BLaER1 treated with 17β-estradiol and CSF1 and Interleukin-3, amounts not matched to agents 10 nM and 100 nM (cell line): ENCODE data around the gene FREY1.

Source experiments
- H3K27ac ChIP-seq, 11 experiments: shearing (Covaris generic); formaldehyde crosslinking; 2 replicates each; pipeline ENCODE4 v1.8.1; 2022
- H3K27me3 ChIP-seq, 11 experiments: shearing (Covaris generic); formaldehyde crosslinking; 2 replicates each; pipeline ENCODE4 v1.8.1; 2022
- H3K36me3 ChIP-seq, 11 experiments: shearing (Covaris generic); formaldehyde crosslinking; 2 replicates each; pipeline ENCODE4 v1.8.1; 2022
- H3K4me1 ChIP-seq, 10 experiments: shearing (Covaris generic); formaldehyde crosslinking; 2 replicates each; pipeline ENCODE4 v1.8.1; 2022
- H3K4me2 ChIP-seq, 11 experiments: shearing (Covaris generic); formaldehyde crosslinking; 2 replicates each; pipeline ENCODE4 v1.8.1; 2022
- H3K4me3 ChIP-seq, 10 experiments: shearing (Covaris generic); formaldehyde crosslinking; 2 replicates each; pipeline ENCODE4 v1.8.1; 2022
- H3K9ac ChIP-seq, 11 experiments: shearing (Covaris generic); formaldehyde crosslinking; 2 replicates each; pipeline ENCODE4 v1.8.1; 2022
- H3K9me3 ChIP-seq, 11 experiments: shearing (Covaris generic); formaldehyde crosslinking; replicated peaks in 1 of 11; 2 replicates each; pipeline ENCODE4 v1.8.1; 2022
- H4K20me1 ChIP-seq, 11 experiments: shearing (Covaris generic); formaldehyde crosslinking; 2 replicates each; pipeline ENCODE4 v1.8.1; 2022
- Cebpa-rat ChIP-seq, 11 experiments: shearing (Covaris generic); IDR thresholded peaks; 2 replicates each; pipeline ENCODE4 v1.8.1; 2022

FREY1 gene

DNA sequence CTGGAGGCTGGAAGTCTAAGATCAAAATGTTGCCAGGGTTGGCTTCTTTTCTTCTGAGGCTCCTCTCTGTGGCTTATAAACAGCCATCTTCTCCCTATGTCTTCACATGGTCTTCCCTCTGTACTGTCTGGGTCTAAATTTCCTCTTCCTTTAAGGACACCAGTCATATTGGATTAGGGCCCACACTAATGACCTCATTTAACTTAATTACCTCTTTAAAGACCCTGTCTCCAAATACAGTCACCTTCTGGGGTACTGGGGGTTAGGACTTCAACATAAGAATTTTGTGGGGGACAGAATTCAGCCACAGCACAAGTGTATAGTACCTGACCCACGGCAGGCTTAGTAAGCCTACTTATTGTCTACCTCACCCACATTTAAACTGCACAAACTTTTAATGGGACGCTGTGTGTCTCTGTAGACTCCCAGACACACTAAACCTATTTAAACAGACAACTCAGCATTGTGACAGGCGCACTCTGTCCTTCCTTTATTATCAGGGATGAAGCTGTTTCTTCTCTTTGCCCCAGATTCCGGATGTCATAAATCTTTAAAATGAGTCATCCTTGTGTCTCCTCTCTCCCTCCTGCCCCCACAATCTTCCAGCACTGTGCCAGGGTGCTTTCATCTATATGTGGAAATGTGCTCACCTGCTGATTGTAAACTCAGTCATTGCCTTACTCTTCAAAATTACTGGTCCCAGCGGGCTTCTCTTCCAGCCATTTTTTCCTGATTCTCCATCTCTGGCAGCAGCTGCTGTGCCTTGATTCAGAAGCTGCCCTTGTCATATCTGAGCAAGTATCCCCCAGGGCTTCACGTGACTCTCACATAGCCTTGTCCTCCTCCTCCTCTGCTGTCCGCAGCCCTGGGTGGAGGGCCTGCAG, 27.0 kb downstream of the FREY1 start:
- H3K4me3 ChIP-seq: no peak overlapping the region
- H3K9me3 ChIP-seq: no peaks in the 10 kb centered on the region
- H4K20me1 ChIP-seq: peaks cover 0 to 83% (median 54%) of the 10 kb centered on the region in 11 experiments; a peak in 20 of 22 replicates
- H3K9ac ChIP-seq: no peak overlapping the region
- H3K27me3 ChIP-seq: no peaks in the 10 kb centered on the region
- H3K4me2 ChIP-seq: peak overlapping the region in 2 of 11 experiments; percentile 22 to 26; a peak in 2 of 22 replicates
- H3K27ac ChIP-seq: no peak overlapping the region
- no peak for TF ChIP-seq Cebpa-rat (IDR thresholded peaks at IDR 0.05)
- H3K4me1 ChIP-seq: peaks cover 0 to 14% (median 2%) of the 10 kb centered on the region in 10 experiments; a peak in 4 of 20 replicates
- H3K36me3 ChIP-seq: peaks cover 45 to 76% (median 62%) of the 10 kb centered on the region in 11 experiments

DNA sequence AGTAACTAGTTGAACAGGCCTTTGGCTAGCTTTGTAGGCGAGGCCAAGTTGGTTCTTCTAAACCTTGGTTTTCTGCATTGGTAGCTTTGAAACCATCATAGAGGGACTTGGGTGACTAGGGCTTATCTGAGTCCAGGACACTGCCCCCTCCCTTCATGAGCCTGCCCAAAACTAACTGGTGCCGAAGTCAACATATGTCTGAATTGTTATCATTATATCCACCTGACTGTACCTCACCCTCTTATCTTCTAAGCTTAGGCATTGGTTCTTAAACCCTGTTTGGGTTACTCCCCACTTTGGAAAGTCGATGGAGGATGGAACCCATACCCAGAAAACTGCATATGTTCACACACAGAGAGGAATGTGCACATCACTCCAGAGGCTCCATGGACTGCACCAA, 29.2 kb downstream of the FREY1 start:
- Histone ChIP-seq H3K4me1 (peaks cover 3 to 21% (median 6%) of the 10 kb centered on the region in 10 experiments), H3K27ac (no peak overlapping the region), H3K9me3 (no peaks in the 10 kb centered on the region), H3K4me2 (no peak overlapping the region), H3K9ac (no peak overlapping the region), H3K4me3 (no peak overlapping the region), H3K36me3 (peaks cover 58 to 98% (median 81%) of the 10 kb centered on the region in 11 experiments), H4K20me1 (peaks cover 0 to 69% (median 36%) of the 10 kb centered on the region in 11 experiments; a peak in 19 of 22 replicates), H3K27me3 (no peaks in the 10 kb centered on the region)
- no peak for TF ChIP-seq Cebpa-rat (IDR thresholded peaks at IDR 0.05)

DNA sequence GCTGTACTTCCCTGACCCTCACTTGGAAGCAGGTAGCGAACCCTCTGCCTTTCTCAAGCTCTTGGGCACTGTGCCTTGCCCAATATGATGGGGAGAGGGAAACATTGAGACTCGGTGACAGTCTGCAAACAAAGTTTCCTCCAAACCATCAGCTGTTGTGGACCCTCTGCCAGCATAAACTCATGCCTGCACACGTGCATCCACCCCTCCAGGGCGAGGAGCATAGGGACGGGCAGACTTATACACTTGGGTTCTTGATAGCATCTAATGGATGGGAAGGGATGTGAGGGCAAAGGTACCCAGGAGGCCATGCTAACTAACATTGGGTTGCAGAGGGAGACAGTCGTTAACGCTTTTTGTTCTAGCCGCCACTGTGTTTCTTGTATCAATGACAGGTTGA, 29.9 kb downstream of the FREY1 start:
- no peak overlapping the region for H3K4me2 ChIP-seq
- no peak overlapping the region for H3K9ac ChIP-seq
- no peak for TF ChIP-seq Cebpa-rat (IDR thresholded peaks at IDR 0.05)
- peaks cover 9 to 27% (median 12%) of the 10 kb centered on the region in 10 experiments for H3K4me1 ChIP-seq
- H3K27me3 ChIP-seq: no peaks in the 10 kb centered on the region
- H3K9me3 ChIP-seq: no peaks in the 10 kb centered on the region
- peaks cover 0 to 69% (median 38%) of the 10 kb centered on the region in 11 experiments; a peak in 18 of 22 replicates for H4K20me1 ChIP-seq
- no peak overlapping the region for H3K27ac ChIP-seq
- peaks cover 61 to 98% (median 77%) of the 10 kb centered on the region in 11 experiments for H3K36me3 ChIP-seq
- H3K4me3 ChIP-seq: no peak overlapping the region

DNA sequence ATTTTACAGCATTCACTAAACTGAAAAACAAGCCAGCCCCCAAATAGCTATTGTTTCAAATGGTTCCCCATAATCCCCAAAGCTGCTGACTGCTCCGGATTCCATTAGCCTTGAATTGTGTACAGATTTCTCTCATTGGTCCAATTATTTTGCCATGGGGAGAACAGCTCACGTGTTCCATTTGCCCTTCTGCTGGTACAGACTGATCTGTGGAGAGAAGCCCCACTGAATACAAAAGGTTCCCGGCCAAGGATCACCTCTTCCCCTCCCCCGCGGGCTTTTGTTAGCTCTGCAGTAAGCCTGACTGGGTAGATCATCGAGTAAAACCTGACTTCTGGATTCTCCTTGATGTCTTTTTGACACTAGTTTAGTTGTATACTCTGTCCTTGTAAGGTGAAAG, 30.7 kb downstream of the FREY1 start:
- H3K27me3 ChIP-seq: no peaks in the 10 kb centered on the region
- H3K9me3 ChIP-seq: no peaks in the 10 kb centered on the region
- H4K20me1 ChIP-seq: peaks cover 0 to 70% (median 38%) of the 10 kb centered on the region in 11 experiments; a peak in 18 of 22 replicates
- no peak overlapping the region for H3K9ac ChIP-seq
- no peak overlapping the region for H3K4me3 ChIP-seq
- TF ChIP-seq Cebpa-rat (IDR thresholded peaks at IDR 0.05): no peak
- no peak overlapping the region for H3K27ac ChIP-seq
- H3K4me1 ChIP-seq: peaks cover 17 to 35% (median 20%) of the 10 kb centered on the region in 10 experiments
- peaks cover 67 to 98% (median 77%) of the 10 kb centered on the region in 11 experiments for H3K36me3 ChIP-seq
- H3K4me2 ChIP-seq: no peak overlapping the region

DNA sequence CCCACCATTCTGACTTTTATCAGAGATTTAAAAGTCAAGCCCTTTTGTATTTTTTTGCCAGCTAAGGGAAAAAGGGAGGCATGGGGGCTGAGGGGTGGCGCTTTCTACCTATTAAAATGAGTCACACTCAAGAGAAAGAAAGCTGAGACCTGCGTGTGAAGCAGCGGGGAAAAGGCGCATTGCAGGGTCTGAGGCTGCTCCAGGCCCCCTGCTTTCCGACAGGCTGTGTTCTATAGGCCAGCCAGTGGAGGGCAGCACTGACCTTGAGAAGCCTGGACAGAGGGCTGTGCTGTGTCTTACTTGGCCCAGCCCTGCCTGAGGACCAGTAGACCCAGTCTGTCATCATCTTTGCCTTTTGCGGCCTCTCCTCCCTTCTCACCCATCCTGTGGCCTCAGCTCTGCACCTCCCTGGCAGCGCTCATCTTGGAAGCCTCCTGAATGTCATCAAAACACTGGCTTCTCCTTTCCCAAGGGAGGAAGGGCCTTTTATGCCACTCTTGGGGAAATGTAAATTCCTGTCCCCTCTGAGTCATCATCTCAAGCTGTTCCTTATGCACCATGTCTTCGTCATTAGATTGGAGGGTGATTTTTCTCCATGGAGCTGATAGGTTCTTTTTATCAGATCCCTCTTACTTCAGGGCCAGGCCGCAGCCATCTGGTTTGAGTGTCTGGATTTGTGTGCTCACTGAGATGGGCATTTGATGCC, 34.3 kb downstream of the FREY1 start:
- no peak for TF ChIP-seq Cebpa-rat (IDR thresholded peaks at IDR 0.05)
- H4K20me1 ChIP-seq: peaks cover 0 to 70% (median 41%) of the 10 kb centered on the region in 11 experiments; a peak in 17 of 22 replicates
- peaks cover 20 to 31% (median 25%) of the 10 kb centered on the region in 10 experiments for H3K4me1 ChIP-seq
- H3K27ac ChIP-seq: no peak overlapping the region
- H3K36me3 ChIP-seq: peaks cover 86 to 100% (median 91%) of the 10 kb centered on the region in 11 experiments
- no peaks in the 10 kb centered on the region for H3K9me3 ChIP-seq
- no peak overlapping the region for H3K4me3 ChIP-seq
- H3K9ac ChIP-seq: peak overlapping the region in 2 of 11 experiments; percentile 5 to 18; a peak in 2 of 22 replicates
- no peaks in the 10 kb centered on the region for H3K27me3 ChIP-seq
- H3K4me2 ChIP-seq: peak overlapping the region; percentile 28 to 78 (median 59)

- peak overlapping the region in 9 of 11 experiments; percentile 37 to 78 (median 61); a peak in 18 of 22 replicates for H3K4me2 ChIP-seq
- peak overlapping the region in 3 of 11 experiments; percentile 19 to 34 (median 27); a peak in 3 of 22 replicates for H3K27ac ChIP-seq
- H3K36me3 ChIP-seq: peaks cover 83 to 100% (median 91%) of the 10 kb centered on the region in 11 experiments
- H3K27me3 ChIP-seq: no peaks in the 10 kb centered on the region
- H3K4me3 ChIP-seq: no peak overlapping the region
- peaks cover 0 to 70% (median 34%) of the 10 kb centered on the region in 11 experiments; a peak in 17 of 22 replicates for H4K20me1 ChIP-seq
- no peaks in the 10 kb centered on the region for H3K9me3 ChIP-seq
- H3K9ac ChIP-seq: peak overlapping the region in 5 of 11 experiments; percentile 5 to 59 (median 24); a peak in 8 of 22 replicates
- TF ChIP-seq Cebpa-rat (IDR thresholded peaks at IDR 0.05): no peak
- peaks cover 20 to 31% (median 25%) of the 10 kb centered on the region in 10 experiments for H3K4me1 ChIP-seq
Observed at GRCh38 chr11:45871638-45872037, 35.4 kb downstream of the FREY1 start.

DNA sequence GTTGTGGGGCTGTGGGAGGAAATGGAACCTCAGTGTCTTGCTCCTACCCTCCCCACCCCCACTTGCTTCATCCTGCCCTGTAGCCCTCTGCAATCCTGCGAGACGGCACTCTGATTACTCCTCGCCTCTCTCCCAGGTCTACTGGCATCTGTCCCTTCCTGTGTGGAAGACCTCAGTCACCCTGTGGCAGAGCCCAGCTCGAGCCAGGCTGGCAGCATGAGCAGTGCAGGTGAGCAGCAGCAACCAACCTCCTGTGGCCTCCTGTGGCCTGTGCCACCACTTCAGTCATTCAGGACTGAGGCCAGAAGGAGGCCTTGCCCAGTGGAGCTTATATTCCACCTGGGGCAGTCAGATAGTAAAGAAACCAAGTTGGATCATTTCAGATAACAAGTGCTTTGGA, 36.4 kb downstream of the FREY1 start:
- H3K36me3 ChIP-seq: peaks cover 83 to 100% (median 91%) of the 10 kb centered on the region in 11 experiments
- peaks cover 20 to 31% (median 25%) of the 10 kb centered on the region in 10 experiments for H3K4me1 ChIP-seq

GRCh38 chr11:45869551-45869950, 37.5 kb downstream of the FREY1 start:
- Histone ChIP-seq H3K4me3 (no peak overlapping the region), H3K27ac (no peak overlapping the region), H3K36me3 (peaks cover 85 to 100% (median 92%) of the 10 kb centered on the region in 11 experiments), H3K27me3 (no peaks in the 10 kb centered on the region), H3K4me1 (peaks cover 20 to 31% (median 25%) of the 10 kb centered on the region in 10 experiments), H3K9ac (no peak overlapping the region), H3K4me2 (no peak overlapping the region), H3K9me3 (no peaks in the 10 kb centered on the region), H4K20me1 (peaks cover 0 to 70% (median 27%) of the 10 kb centered on the region in 11 experiments; a peak in 16 of 22 replicates)
- TF ChIP-seq Cebpa-rat (IDR thresholded peaks at IDR 0.05): no peak

More for the DNA sequence above, 36.4 kb downstream of the FREY1 start:
- no peak overlapping the region for H3K27ac ChIP-seq
- peaks cover 0 to 69% (median 34%) of the 10 kb centered on the region in 11 experiments; a peak in 17 of 22 replicates for H4K20me1 ChIP-seq
- 0 out of 22 replicates have a peak overlapping the region, but pooled peaks of 1 of the 11 experiments have one; percentile 0 for H3K9ac ChIP-seq
- TF ChIP-seq Cebpa-rat (IDR thresholded peaks at IDR 0.05): no peak
- no peaks in the 10 kb centered on the region for H3K9me3 ChIP-seq
- H3K27me3 ChIP-seq: no peaks in the 10 kb centered on the region
- no peak overlapping the region for H3K4me2 ChIP-seq
- H3K4me3 ChIP-seq: no peak overlapping the region
